HuH-7 (cell line): Measurements from ENCODE around the gene R3HDM2.

Source experiments
- DNase-seq: peaks from one replicate; pipeline ENCODE4 v3.0.0; 2011; ENCODE audit warnings: low spot score

Gene R3HDM2

DNA sequence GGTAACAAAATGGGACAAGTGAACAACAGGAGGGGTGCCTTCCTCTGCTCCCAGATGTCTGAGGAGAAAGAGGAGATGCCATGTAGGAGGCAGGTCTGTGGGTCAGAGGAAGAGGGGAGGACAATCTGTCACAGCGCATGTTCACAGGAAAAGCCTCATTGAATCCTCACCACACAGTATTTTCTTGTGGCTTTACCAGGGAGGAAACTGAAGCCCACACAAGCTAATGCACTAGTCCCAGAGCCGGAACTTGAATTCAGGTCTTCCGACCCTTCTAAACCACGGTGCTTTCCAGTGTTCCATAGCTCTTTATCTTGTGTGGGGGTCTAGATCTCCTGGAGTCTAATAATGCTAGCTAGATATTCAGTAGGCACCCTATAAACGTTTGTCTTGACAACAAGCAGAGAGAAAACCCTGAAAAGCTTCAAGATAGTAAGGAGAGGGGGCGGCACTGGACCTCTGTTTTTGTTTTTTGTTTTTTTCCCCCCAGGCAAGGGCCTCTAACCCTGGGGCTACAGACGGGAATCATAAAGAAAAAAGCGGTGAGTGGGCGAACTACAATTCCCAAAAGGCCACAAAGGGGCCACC lies 201.7 kb downstream of the R3HDM2 start:
- no peak for DNase-seq

DNA sequence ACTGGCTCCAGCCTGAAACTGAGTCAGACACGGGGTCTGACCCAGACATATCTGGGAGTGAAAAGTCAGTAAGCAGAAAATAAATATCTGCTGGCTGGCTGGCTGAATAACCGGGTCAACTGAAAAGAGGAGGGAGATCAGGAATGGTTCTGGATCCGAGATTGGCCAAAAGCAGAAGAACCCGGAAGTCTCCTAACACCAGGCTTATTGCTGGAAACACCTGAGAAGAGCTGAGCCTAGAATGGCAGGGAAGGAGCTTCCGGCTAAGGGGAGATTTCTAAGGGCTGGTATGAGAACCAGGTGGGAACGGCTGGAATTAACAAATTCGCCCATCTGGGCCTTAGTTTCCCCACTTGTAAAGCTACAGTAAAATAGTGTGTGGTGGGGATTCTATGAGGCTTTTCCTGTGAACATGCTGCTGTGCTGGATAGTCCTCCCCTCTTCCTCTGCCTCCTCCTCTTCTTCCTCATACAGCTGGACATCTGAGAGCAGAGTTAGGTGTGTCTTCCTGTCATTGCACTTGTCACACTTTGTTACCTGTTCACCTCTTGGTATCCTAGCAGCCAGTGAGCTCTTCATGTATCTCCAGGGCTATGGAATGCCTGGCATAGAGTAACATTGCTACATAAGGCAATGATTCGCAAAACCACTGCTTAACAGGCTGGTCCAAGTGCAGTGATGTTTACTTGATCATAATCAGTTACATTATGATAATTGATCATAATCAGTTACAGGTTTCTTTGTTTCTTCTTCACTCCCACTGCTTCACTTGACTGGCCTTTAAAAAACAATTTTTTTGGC lies 203.3 kb downstream of the R3HDM2 start:
- DNase-seq: no peak

DNA sequence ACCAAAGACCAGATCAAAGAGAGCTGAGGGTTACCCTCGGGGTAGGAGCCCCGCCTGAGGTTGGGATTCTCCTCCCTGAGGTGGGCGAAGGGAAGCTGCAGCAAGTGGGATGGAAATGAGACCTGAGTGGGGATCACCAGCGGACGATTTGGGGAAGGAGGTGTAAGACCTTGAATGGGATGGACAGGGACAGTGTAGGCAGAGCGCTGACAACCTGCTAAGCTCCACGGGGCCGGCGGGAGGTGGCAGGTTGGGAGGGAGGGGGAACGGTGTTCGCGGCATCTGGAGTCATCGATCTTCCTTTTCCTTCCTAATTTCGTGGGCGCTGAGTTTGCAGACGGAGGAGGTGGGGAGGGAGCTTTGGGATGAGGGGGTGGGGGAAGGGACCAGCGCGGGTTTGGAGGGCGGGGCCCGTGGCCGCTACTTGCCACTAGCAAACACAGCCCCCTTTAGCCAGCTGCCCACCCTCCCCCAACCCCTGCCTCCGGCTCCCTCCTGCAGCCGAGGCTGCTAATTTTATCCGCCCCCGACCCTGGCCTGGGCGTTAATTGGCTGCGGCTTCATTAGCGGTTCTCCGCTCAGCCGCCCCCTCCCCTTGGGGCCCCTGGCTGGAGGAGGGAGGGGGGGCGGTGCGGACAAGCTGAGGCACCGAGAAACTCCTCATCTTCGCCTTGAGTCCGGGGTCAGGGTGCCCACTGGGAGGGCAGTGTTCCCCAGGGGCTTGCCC lies 204.1 kb downstream of the R3HDM2 start:
- no peak for DNase-seq

DNA sequence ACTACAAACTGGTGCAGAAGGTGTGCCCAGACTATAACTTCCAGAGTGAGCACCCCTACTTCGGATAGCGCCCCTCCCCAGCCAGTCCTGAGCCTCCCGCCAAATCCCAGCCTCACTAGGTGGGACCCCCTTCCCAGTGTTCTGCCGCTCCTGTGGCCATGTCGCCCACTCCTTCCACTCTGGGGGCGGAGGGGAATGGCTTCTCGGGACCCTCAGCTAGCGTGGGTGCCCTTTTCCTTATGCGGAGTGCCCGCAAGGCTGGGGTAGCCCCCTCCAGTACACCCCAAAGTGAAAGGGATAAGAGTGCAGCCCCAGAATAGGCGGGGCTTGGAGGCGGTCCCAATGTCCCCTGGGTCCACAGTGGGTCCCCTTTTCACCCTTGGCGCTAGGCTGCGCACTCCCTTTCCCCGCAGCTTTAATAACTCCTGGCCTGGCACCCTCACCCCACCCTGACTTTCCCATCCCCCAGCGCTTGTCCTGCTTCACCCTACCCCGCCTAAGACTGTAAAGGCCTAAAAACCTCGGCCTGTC lies 205.1 kb downstream of the R3HDM2 start:
- DNase-seq: no peak

DNA sequence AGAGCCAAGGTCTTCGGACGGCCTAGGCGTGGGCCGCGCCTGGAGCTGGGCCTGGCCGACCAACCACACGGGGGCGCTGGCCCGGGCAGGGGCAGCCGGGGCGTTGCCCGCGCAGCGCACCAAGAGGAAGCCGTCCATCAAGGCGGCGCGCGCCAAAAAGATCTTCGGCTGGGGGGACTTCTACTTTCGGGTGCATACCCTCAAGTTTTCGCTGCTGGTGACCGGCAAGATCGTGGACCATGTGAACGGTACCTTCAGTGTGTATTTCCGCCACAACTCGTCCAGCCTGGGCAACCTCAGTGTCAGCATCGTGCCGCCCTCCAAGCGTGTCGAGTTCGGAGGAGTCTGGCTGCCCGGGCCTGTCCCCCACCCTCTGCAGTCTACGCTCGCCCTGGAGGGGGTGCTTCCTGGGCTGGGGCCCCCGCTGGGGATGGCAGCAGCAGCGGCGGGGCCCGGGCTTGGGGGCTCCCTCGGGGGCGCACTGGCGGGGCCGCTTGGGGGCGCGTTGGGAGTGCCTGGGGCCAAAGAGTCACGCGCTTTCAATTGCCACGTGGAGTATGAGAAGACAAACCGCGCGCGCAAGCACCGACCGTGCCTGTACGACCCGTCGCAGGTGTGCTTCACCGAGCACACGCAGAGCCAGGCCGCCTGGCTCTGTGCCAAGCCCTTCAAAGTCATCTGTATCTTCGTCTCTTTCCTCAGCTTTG lies 205.7 kb downstream of the R3HDM2 start:
- no peak for DNase-seq

DNA sequence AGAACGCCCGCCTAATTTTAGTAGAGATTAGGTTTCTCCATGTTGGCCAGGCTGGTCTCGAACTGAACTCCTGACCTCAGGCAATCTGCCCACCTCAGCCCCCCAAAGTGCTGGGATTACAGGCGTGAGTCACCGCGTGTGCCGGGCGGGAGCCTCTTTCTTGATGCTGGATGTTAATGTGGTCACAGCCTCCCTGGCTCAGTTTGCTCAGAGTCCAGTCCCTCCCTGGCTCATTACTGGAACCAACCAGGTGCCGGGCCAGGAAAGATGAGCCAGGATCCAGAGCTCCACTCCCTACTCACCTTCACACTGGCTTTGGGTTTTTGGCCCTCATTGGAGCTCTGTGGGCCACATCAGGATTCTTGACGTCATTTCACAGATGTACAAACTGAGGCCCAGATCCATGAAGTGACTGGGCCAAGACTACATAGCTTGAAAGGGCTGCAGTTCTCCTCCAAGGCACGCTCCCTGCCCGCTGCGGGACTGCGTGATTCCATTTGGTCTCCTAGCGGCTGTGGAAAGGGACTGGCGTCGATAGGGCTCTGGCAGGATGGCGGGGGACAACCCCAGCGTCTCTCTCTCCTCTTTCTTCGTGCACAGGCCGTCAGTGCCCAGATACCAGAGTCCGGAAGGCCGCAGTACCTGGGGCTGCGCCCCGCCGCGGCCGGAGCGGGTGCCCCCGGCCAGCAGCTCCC lies 206.4 kb downstream of the R3HDM2 start:
- DNase-seq: no peak

DNA sequence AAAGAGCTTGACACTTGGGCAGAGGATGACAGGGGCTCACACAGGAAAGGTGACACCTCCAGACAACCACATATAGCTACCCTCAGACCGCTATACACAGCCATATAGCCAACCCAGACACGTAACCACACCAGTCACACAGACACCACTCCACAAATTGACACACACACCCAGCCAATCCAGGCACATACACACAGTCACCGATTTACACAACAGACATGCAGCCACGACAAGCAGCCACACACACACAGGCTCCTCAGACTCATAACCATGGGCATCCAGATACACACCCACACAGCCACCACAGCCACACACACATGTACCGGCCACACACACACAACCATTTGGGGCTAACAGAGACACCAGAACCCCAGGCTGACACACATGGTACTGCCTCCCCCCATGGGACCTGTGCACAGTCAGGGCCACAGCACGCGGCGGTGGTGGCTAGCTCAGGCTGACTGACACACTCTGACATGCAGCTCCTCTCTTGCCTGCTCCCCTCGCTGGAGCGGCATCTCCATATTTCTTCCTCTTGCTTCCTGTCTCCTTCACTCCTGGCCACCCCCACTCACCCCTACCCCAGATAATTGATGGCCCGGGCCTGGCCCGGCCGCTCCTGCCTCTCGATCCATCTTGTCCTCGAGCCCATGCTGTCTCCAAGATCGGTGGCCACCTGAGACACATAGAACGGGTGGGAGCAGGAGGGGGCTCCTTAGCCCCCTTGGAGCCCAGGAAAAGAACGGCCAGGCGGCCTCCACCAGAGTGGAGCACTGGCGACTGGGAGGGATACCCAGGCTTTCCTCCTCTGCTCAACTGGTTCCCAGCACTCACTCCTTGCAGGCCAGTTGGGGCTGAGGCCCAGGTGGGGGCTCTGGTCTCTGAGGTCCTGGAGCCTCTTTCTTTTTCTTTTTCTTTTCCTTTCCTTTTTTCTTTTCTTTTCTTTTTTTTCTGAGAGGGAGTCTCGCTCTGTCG lies 207.4 kb downstream of the R3HDM2 start:
- DNase-seq: no peak

DNA sequence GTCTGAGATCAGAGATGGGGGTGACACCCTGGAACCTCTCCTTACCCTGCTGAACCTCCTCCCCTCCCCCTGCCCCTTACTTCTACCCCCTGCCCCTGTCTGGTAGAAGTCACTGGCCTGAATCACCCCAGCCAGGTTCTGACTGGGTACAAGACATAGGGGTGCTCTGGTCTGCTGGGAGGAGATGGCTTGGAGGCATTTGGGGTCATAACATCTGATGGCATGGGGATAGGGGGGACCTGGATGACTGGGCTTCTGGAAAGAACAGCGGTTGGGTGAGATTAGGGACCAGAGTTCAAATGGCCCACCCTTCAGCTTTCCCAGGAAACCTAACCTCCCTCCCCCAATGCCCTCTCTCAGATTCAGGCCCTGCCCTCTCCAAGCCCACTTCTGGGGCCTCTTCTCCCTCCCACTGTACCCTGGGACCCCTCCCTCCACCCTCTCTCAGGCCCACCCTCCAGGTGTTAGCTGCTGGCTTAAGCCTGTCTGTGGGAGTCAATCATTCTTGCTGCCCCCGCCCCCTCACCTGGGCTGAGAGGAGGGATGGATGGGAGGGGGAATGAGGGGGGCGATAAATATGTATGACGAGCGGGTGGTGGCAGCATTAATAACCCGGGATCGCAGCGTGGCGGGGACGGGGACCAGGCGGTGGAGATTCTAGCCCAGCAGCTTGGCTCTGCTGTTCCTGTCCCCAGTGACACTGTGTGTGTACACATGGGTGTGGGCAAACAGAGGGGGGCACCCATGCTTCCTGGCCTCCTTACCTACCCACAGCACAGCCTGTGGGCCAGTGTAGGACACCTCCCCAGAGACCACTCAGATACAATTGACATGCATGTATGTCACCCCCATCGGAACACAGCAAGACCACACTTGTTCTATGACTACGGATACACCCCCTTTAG lies 208.3 kb downstream of the R3HDM2 start:
- no peak for DNase-seq

DNA sequence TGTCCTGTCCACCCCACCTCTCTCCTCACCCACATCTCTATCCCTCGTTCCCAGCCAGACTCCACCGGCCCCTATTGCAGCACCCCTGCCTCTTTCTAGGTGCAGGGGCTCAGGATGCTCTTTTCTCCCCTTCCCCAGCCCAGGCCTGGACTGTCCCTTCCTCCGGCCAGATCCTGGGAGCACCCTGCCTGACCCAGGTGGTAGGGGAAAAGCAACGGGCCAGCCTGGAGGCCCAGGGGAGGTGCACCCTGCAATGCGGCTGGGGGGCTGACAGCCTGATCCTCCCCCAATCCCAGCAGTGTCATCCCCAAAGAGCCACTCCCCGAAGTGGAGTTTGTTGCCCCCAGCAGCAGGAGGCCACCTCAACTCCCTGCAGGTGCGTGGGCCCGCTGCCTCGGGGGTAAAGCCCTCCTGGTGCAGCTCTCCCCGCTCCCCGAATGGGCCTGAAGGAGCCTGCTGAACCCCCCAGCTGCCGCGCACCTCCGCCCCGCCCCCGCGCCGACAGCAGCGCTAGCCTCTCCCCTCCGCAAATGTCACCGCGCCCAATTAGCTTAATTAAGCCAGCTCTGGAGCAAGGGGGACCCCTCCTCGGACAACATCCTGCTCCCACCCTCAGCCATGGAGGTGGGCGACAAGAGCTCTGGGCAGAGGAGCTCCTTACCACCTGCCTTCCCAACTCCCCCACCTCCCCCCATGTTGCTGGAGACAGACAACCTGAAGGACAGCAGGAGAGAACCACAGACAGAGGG lies 209.5 kb downstream of the R3HDM2 start:
- no peak for DNase-seq

DNA sequence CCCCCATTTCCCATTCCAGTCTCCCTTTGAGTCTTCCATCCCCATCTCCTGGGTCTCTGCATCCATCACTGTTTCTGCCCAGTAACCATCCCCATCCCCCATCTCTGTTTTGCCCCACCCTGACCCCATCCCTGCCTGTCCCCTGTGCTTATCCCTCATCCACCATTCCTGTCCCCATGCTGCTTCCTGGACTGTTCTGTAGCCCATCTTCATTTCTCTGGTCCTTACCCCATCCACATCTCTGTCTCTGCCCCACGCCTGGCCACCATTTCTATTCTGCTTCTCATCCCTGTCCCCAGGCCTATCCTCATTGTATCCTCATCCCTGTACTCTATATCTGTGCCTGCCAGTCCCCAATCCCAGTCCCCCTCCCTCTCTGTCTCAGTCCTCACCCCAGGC lies 210.1 kb downstream of the R3HDM2 start:
- no peak for DNase-seq

DNA sequence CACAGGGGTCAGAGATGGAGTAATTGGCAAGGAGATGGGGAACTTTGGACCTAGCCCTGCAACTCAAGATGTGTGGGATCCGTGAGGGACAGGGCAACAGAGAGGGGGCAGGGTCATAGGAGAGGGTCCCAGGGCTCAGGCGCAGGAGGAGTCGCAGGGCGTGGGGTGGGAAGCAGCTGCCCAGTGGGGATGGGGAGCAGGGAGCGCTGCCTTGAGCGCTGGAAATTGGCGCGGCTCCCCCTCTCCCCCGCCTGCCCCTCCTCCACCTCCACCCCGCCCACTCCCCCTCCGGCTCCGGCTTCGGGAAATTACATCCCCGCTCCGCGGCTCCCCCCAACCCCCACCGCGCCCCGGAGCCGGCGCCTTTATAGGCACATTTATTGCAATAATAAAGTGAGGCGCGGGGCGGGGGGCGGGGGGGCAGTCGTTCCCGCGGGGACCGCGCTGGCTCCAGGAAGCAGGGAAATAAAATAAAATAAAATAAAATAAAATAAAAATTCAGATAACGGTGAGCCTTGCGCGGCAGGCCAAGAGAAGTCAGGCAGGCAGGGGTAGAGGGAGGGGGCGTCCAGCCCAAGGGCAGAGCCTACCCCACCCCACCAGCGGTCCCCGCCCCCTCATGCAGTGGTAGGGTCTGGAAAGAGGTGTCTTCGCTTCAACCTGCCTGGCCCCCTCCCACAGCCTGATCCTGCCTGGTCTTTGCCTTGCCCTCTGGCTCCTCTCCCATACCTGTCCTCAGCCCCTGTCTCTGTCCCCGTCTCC lies 210.7 kb downstream of the R3HDM2 start:
- DNase-seq: no peak

DNA sequence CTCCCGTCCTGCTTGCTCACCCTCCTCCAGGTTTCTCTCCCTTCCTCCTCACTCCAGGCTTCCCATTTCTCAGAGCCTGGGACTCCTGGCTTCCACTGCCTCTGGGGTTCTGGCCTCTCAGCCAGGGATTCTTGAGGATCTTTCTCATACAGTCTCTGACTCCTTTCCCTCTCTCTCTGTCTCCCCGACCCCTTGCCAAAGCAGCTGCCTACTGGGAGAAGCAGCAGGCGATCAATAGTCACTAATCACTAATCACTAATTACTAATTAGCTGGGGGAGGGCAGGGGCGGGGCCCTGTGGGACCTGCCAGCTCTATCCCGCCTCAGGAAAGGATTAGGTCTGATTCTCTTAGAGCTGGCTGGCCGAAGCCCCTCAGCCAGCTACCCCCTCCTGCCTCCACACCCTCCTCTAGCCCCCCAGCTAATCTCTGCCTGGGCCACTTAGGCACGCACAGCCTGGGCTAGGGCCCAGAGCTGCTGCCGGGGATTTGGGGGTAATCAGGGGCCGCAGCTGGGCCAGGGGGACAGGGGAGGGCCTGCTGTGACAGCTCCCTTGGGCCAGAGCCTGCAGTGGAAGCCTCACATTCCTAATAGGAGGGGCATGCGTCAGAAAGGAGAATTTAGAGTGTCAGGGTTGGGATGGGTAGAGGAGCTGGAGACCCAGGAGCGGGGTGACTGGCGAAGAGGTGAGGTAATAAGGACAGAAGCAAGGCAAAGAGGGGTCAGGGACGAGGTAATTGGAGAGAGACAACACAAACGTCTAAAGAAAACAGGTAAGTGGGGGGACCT lies 211.4 kb downstream of the R3HDM2 start:
- no peak for DNase-seq

DNA sequence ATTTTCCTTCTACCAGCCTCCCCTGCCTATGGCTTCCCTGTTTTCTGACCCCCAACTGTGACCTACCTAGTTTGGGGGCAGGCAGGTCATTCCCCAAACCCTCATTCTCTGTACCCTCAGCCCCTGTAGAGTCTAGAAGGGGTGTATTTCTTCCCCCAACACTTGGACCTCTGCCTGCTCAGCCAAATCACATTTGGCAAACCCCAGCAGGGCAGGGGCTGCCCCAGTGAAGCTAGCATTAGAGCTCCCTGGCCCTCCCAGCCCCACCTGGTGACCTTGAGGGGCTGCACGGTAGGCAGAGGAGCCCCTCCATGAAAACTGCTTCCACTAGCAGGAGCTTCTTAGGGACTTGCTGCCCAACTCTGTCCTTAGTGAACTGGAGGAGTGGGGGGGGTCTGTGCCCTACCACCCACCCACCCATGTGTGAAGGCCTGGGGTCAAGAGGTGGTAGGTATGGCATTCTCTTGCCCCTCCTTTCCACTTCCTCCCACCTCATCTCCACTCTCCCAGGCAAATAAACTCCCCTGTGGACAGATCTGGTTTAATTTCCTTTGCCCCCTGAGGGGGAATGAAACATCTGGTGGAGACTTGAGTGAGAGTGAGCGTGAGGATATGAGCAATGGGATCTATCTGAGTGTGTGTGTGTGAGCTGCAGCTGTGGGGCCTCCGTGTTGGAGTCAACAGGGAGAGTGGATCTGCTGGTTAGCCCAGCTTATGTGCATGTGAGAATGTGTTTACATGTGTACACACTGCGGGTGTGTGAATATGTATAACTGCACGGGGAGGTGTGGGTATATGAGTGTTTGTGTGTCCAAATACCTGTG lies 212.6 kb downstream of the R3HDM2 start:
- no peak for DNase-seq

DNA sequence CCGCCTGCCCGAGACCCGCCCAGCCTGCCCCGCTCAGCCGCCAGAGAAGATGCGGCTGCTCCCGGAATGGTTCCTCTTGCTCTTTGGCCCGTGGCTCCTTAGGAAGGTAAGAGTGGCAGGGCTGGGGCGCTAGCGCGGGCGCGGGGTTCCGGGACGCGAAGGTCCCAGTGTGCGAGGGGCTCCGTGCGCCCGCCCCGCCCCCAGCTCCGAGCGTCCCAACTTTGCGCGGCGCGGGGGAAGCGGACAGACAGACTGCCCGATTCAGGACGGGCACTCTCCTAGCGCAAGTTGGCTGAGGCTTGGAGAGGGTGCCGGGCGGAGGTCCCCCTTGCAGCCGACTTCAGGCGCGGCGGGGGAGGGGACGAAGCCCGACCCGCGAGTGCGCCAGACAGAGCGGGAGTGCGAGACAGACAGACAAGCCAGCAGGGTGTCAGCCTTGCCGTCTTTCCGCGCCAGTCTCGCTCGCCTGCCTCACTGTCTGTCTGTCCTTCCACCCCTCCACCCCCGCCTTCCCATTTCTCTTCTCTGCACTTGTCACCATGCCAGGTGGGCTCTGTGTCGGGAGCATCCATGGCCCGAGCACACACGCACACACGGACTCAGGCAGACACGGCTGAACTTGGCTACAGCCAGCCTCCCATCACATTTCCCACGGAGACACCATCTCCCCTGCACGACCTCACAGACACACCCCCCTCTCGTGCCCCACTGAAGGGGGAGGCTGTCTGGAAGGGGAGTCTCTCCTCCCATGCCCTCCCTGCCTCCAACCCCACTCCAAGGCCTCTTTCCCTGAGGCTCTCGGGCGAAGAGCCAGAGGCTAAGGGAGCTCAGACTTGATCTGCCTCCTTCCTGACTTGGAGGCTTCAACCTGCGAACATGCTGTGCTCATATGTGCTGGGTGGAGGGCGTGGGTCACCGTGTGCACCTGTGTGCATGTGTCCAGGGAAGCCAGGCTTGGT lies 213.6 kb downstream of the R3HDM2 start:
- DNase-seq: peak; percentile 37
